LHCN-M2 (cell line): ENCODE data around the gene SCARB1. TPM values are rescaled to one million over a fixed set of nuclear protein-coding genes. Genes with fewer than 3 reads are reported as not detected.

ENCODE experiments used
- DNase-seq: peaks from one replicate; pipeline ENCODE4 v3.0.0-alpha.2; 2012; ENCODE audit warnings: low read depth
- total RNA-seq: library from RNA; depleted of rRNA; stranded (reverse); fragments of >200 nt; gene quantifications from 2 replicates; pipeline ENCODE4 v1.2.3, GENCODE V29; 2014

The SCARB1 gene
- total RNA-seq, 1 experiment from 2014 or later: 3.3 TPM

DNA sequence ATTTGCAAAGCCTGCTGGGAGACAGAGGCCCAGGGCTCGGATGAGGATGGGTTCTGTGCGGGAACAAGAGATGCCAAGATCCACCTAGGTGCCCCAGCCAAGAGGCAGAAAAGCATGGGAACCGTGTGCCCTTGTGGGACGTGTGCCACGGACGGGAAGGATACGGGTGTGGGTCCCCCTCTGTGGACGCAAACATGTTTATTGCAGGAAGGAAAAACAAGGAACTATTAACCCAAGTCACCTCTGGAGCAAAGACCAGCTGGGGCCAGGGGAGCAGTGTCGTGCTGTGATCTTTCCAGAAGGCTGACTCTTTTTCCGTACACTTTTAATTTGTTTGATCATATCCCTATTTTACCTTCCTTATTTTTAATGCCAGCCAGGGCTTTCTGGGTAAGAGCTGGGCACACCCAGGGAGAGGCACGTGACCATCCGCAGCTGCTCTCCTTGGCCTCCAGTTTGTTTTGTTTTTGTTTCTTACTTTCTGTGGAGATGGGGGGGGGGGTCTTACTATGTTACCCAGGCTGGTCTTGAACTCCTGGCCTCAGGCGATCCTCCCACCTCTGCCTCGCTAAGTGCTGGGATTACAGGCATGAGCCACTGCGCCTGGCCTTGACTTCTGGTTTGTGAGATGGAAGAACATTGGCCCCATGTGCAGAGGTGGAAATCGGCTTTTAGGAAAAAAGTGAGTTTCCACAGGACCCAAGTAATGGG, 20.7 kb downstream of the SCARB1 start:
- no peak for DNase-seq

DNA sequence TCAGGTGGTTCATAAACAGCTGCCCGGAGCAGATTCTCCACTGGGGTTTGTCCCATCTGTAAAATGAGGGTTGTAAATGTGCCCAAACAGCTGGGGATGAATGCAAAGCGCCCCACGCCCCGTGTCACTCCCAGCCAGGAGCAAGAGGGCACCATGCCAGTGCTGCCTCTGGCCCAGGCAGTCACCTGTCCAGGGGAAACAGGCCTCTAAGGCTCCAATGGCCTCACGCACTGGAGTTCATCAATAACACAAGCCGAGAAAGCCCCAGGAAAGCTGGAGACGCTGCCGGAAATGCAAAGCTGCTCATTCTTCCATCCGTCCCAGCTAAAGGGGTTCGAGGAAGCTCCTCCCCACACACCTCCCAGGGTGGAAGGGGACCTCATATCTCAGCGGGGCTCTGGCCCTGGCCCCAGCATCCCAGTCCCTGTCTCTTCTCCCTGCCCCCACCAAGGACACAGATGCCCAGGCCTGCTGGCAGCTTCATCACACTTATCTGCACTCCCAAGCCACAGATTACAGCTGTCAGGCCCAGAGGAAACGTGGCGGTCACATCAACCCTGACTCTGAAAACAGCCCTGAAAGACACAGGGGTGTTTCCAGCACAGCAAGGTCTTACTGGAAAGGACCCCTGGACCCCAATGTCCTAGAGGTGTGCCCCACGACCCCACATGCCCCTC, 21.5 kb downstream of the SCARB1 start:
- no peak for DNase-seq

GRCh38 chr12:124841558-124841945, 22.1 kb downstream of the SCARB1 start:
- no peak for DNase-seq

- peak; percentile 90 for DNase-seq
These were observed 25.5 kb downstream of the SCARB1 start for GRCh38 chr12:124837958-124838803.

GRCh38 chr12:124837249-124837897, 26.3 kb downstream of the SCARB1 start:
- no peak for DNase-seq

DNA sequence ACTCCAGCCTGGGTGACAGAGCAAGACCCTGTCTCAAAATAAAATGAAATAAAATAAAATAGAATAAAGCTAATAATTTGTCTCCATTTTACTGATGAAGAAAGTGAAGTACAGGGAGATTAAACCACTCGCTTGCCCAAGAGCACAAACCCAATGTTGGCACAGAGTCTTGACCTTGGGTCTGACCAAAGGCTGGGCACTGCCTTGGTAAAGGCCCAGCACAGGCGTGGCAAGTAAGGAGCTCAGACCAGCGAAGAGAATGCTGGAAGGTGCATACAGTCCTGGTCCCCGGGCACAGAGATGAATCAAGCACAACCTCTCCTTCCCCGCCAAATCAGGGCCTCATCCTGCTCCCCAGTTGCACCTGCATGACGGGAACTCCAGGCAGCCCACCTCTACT, 26.9 kb downstream of the SCARB1 start:
- DNase-seq: no peak

GRCh38 chr12:124835656-124836410, 27.8 kb downstream of the SCARB1 start:
- DNase-seq: no peak

DNA sequence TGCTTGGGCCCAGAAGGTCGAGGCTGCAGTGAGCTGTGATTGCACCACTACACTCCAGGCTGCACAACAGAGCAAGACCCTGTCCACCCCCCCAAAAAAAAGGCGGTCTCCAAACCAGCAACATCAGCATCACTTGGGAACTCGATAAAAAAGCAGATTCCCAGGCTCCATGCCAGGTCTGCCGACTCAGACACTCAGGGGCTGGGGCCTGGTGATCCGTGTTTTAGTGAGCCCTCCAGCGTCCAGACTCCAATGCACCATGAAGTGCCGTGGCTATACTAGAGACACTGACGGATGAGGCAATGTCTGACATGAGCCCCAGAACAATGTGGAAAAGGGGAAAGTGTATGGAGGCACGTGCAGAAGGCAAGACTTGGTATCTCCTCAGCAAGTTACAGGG, 28.8 kb downstream of the SCARB1 start:
- DNase-seq: no peak

DNA sequence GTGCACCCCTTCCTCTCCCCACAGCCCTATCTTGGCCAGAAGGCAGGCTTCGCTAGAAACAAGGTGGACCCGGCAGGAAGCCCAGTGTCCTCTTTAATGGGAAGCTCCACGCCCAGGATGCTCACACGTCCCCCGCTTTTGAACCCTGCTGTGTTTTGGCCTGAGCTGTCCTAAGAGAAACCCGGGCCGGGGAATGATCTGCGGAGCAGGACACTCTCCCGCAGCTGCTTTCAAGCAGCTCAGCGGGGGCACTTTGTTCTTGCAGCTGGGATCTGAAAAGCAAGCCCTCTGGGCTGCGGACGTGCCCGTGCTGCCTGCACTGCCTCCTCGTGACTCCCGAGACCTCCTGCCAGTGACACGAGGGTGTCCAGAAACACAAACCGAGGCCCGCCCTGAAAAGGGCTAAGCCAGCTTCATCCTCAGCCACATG, 30.0 kb downstream of the SCARB1 start:
- no peak for DNase-seq

DNA sequence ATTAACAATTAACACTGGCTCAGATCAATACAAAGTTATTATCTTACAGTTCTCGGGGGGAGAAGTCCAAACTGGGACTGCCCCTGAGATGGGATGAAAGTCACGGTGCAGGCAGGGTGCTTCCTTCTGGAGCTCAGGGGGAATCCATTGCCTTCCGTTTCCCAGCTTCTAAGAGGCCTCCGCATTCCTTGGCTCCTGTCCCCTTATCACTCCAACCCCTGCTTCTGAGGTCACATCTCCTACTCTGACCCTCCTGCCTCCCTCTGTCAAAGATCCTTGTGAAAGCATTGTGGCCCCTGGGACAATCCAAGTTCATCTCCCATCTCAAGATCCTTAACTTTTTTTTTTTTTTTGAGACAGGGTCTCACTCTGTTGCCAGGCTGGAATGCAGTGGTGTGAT, 30.8 kb downstream of the SCARB1 start:
- no peak for DNase-seq

DNA sequence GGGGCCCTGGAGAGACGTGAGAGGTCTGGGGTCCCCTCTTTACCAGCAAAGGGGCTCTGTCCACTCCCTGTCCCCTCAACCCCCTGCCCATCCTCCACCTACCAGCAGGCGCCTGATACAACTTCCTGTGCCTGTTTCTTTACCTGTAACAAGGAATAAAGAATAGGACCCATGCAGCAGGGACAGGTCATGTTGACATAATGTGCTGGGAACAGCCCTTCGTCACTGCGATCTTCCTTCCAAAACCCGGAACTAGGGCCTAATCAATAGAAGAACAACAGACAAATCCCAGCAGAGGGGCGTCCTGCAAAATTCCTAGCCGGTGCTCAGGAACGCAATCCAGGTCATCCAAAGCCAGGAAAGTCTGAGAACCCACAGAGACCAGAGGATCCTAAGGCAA, 32.1 kb downstream of the SCARB1 start:
- no peak for DNase-seq

GRCh38 chr12:124830306-124830705, 33.4 kb downstream of the SCARB1 start:
- no peak for DNase-seq

DNA sequence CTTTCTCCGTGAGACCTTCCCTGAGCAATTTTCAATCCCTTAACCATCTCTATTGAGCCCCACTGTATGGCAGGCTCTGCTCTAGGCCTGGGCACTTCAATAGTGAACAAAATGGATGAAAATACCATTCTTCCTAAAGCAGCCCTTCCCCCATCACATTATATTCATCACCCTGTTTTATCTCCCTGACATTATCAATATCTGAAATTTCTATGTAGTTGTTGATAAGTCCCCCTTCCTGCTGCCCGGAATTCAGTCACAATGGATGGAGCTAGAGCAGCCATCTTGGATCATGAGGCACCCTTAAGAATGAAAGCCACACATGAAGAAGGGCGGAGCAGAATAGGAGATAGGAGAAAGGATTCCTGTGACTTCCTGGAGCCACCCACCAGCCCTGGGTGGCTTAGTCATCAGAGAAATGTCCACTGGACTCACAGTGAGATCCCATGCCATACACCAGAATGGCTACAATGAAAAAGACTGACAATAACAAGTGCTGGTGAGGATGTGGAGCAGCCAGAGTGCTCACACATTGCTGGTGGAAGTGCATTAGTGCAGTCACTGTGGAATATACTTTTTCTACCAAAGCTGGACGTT, 33.9 kb downstream of the SCARB1 start:
- peak; percentile 3 for DNase-seq

DNA sequence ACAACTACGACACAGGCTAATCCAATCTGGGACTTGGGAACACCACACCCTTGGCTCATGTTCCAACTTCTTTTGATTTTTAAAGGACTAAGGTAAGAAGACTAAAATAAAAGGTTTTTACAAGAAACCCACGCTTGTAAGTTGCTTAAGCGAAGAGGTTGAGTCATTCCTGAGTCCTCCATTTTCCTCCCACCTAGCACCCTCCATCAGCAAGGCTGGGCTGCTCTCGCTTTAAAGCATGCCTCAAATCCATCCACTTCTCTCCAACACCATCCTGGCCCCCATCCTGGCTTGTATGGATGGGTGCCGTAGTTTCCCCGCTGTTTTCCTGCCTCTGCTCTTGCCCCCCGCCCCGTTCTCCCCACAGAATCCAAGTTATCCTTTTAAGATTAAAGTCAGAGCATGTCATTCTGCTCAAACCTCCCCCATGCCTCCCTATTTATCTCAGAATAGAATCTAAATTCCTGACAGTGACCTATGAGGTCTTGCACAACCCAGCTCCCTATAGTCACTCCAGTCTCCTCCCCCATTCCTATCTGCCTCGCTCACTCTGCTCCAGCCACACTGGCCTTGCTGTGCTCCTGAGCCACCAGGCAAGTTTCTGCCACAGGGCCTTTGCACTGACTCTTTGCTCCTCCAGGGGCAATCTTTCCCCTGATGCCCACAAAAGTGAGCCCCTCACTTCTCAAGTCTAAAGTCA, 34.5 kb downstream of the SCARB1 start:
- peak; percentile 76 for DNase-seq

DNA sequence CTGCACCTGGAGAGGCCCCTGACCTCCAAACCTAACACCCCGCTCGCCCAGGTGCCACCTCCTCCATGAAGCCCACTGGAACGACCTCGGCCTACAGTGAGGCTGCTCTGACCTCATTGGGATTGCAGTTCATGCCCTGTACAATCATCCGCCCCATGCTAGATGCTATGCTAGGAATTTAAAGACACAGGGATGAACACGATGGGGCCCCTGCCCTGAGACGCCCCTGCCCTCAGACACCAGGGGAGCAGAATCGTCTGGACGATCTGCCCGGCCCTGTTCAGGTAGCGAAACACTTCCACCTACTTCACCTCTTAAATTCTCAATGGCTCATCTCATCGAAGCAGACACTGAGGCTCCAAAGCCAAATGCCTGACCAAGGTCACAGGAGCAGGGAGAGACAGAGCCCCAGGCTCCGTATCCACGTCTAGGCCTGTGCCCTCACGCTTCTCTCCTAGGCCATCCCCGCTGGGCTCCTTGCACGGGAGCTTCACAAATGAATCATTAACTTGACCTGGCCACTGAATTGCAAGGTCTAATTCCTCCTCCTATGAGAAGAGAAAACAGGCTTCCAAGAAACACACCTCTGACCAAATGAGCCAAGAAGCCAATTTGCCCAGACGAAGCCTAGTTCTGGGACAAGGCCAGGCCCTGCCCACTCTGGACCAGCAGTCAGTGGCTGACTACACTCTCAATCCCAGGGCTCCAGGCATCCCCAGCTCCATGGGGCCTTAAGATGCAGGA, 35.2 kb downstream of the SCARB1 start:
- no peak for DNase-seq

DNA sequence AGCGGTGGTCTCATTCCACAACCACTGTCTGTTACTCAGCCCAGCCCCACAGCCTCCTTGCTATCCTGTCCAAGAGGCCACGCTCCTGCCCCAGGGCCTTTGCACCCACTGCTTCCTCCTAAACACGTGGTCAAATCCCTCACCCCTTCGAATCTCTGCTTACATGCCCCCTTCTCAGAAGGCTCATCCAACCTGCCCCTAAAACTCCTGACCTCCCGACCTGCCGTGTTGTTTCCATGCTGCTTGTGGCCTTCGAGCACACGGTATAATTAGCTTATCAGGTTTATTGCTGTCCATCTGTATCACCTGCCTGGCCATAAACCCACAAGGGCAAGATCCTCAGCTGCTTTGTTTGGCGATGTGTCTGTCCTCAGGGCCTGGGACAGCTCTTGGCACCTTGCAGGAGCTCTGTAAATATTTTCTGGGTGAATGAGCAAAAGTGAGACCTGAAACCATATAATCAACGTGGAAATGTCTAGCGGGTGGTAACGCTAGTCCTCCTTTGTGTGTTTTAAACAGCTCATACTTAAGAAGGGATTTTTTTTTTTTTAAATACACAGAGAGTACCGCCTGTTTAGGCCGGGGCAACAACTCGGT, 36.0 kb downstream of the SCARB1 start:
- no peak for DNase-seq

GRCh38 chr12:124824195-124824594, 39.5 kb downstream of the SCARB1 start:
- DNase-seq: no peak

DNA sequence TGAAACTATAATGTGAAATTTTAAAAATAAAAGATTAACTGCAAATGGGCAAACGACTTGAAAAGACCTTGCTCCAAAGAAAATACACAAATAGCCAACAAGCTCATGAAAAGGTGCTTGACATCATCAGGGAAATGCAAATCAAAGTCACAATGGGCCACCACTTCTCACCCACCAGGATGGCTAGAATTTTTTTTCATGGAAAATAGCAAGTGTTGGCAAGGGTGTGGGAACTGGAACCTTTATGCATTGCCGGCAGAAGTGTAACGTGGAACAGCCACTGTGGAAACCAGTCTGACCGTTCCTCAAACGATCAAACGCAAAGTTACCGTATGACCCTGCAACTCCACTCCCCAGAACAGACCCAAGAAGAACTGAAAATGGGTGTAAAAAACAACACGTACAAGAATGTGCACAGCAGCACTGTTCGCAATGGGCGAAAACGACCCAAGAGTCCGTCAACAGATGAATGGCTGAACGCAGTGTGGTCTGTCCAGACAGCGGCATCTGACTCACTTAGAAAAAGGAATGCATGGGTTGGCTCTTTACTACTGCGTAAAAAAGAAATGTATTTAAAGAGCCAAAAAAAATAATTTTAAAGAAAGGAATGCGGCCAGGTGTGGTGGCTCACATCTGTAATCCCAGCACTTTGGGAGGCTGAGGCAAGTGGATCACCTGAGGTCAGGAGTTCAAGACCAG, 40.2 kb downstream of the SCARB1 start:
- no peak for DNase-seq
